Activated CD8-positive, alpha-beta memory T cell treated with anti-CD3 and anti-CD28 coated beads for 36 hours (primary cell): Measurements from ENCODE around the gene LHX4. TPM values are rescaled to one million over a fixed set of nuclear protein-coding genes. Genes with fewer than 3 reads are reported as not detected.

ENCODE experiments used
- CTCF ChIA-PET: fragments of 350-600 bp; sonication (Branson Sonifier 250); formaldehyde crosslinking; loops from one replicate; lab custom pipeline; 2021; ENCODE audit warnings: antibody characterized with exemption; lab: Charles Lee
- POLR2A ChIA-PET: fragments of 350-600 bp; sonication (Branson Sonifier 250); formaldehyde crosslinking; loops from one replicate; lab custom pipeline; 2021; ENCODE audit warnings: antibody characterized with exemption; lab: Charles Lee
- total RNA-seq, 2 experiments: library from RNA; stranded (reverse); gene quantifications; one replicate each; pipeline ENCODE4 v1.2.3, GENCODE V29; 2021

The LHX4 gene
- total RNA-seq, 2 experiments from 2014 or later = not detected

- POLR2A ChIA-PET = no interaction called here
- CTCF ChIA-PET = no interaction called here
These were observed 32.8 kb downstream of the LHX4 start for GRCh38 chr1:180262628-180263488.

GRCh38 chr1:180264595-180264994 is 34.5 kb downstream of the LHX4 start:
- POLR2A ChIA-PET = no interaction called here

DNA sequence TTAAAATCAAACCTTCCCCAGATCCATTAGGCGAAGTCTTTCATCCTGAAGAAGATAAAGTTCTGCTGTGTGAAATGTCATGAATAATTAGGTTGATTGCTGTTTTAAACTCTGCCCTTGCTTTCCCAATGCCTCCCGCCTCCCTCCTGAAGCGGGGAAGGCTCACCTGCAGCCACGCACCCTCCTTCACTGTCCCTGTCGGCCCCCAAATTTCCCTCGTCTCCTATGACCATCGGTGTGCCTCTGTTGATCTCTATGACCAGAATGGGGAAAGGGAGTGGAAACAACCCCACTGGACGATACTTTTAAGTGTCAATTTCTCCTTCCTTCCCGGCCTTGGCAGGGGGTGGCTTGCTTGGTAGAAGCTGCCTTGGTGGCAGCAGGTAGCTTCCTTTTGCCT is 35.1 kb downstream of the LHX4 start:
- POLR2A ChIA-PET = no interaction called here
- CTCF ChIA-PET = interaction anchor here (0.5 kb wide), 1 partner anchor 385 kb away, joined by 3 read pairs; no protein-coding TSS in a partner anchor

More at GRCh38 chr1:180264595-180264994, 34.5 kb downstream of the LHX4 start:
- CTCF ChIA-PET = no interaction called here

- CTCF ChIA-PET = no interaction called here
- POLR2A ChIA-PET = no interaction called here
These were observed 35.8 kb downstream of the LHX4 start for GRCh38 chr1:180265871-180266270.

DNA sequence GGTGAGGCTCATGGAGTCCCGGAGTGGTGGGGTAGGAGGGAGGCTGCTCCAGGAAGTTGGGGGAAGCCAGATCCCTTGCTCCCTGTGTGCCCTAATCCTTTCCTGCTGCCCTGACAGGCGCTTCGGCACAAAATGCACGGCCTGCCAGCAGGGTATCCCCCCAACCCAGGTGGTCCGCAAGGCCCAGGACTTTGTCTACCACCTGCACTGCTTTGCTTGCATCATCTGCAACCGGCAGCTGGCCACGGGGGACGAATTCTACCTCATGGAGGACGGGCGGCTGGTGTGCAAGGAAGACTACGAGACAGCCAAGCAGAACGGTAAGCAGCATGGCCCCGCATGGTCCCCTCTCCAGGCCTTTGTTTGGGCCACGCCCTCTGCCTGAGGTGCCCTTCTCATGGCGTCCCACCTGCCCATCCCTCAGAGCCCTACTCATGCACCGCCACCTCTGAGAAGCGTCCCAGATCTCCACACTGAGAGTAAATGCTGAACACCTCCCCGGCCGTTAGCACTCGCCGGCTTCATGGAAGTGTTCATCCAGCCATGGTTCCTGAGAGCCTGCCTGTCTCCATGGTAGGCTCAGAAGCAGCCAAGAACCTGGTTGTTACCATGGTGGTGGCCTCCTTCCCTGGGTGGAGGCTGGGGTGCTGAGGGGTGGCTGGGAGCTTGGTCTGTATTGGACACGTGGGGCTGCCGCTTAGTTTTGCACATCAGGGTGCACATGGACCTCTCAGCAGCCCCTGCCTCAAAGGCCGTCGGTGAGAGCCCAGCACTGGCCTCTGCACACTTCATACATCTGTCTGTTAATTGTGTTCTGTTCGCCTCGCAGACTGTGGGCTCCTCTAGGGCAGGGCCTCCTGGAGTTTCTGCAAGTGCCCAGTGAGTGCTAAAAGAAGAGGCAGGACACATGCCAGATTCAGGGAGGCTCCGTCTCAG is 36.5 kb downstream of the LHX4 start:
- CTCF ChIA-PET = no interaction called here

GRCh38 chr1:180267211-180267561 is 37.1 kb downstream of the LHX4 start:
- ChIA-PET CTCF (interaction anchor here (1.0 kb wide), 1 partner anchor 64 kb away, joined by 3 read pairs; no protein-coding TSS in a partner anchor), POLR2A (no interaction called here)

More for the DNA sequence above, 36.5 kb downstream of the LHX4 start:
- POLR2A ChIA-PET = no interaction called here

GRCh38 chr1:180267761-180268555 is 37.9 kb downstream of the LHX4 start:
- ChIA-PET POLR2A (no interaction called here), CTCF (interaction anchor here (1.0 kb wide), 1 partner anchor 65 kb away, joined by 3 read pairs; no protein-coding TSS in a partner anchor)

DNA sequence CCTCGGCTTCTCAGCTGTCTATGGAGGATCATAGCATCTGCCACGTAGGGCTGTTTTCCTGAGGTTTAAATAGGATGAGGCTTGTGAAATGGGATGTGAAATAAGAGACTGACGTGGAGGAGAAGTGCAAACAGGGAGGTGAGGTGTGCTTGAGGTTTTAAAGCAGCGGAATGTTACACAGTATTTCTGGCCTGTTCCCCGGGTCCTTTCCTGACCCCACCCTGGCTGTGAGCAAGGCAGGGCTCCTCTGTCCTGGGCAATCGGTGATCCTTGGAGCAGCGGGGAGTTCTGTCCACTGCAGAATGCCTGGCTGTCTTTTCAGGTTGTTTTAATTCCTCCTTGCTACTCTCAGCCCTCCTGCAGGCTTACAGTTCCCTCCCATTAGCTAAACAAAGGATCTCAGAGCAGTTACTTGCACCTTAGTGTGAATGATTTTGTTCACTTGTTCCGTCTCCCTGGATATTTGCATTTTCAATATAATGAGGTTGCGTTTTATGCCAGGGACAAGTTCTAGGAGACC is 38.6 kb downstream of the LHX4 start:
- ChIA-PET POLR2A (no interaction called here), CTCF (no interaction called here)

DNA sequence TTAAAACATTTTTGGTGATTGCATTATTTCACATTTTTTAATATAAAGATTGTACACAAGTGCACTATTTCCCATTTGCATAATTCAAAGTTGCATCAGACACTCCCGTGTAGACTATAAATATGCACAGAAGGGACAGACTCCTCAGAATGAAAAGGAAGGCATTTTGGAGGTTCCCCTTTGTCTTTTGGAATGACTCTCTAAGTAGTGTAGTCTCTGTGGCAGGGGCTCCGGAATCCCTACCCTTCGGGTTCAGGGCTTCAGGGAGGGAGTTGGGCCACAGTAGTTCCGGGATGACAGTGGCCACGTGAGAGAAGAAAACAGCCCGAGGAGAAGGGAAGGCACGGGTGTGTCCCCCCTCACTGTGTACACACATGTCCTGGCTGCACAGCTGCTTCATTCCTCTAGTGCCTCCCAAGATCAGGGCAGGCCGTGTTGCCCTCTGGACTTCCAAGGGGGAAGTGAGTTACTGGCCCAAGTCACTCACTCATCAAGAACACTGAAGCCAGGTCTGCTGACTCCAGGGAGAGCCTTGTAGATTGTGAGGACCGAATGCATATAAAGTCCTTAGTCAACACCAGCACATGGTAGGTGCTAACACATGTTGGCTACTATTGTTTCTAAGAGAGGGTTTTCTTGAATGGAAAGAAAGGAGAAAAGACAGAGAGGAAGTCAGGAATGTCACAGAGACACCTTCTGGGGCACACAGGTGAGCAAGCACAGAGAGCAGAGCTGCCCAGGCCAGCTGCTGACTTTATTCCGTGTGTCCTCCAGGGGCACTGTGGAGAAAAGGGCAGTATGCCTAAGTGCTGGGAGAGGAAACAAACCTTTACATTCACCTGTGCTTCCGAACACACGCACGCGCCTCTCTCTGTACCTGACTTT is 39.8 kb downstream of the LHX4 start:
- ChIA-PET POLR2A (no interaction called here), CTCF (interaction anchor here (0.5 kb wide), 1 partner anchor 993 kb away, joined by 3 read pairs; no protein-coding TSS in a partner anchor)

- ChIA-PET CTCF (interaction anchor here (0.5 kb wide), 1 partner anchor 992 kb away, joined by 3 read pairs; no protein-coding TSS in a partner anchor), POLR2A (no interaction called here)
These were observed 40.6 kb downstream of the LHX4 start for GRCh38 chr1:180270530-180271271.

GRCh38 chr1:180271272-180272255 is 41.5 kb downstream of the LHX4 start:
- CTCF ChIA-PET = interaction anchor here (0.6 kb wide), 1 partner anchor 358 kb away, joined by 3 read pairs; no protein-coding TSS in a partner anchor
- POLR2A ChIA-PET = no interaction called here

GRCh38 chr1:180272395-180272794 is 42.3 kb downstream of the LHX4 start:
- ChIA-PET CTCF (no interaction called here), POLR2A (no interaction called here)

DNA sequence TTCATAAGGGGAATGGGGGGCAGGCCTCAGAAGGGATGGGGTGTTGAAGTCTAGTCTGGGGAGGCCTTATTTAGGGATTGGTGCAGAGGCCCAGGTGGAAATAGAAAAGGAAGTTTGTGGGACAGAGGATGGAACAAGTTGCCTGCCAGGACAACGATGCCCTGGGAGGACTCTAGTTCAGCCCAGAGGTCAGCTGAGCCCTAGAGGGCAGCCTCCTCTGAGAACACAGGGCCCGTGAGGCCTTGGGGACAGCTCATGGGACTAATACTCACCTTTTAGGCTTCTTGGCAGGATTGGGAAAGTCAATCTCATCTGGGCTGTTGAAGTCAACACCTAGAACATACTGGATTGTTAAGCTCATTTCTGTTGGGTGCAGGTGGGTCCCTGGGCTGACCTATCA is 43.0 kb downstream of the LHX4 start:
- ChIA-PET CTCF (interaction anchor here (0.6 kb wide), 1 partner anchor 771 kb away, joined by 4 read pairs; no protein-coding TSS in a partner anchor), POLR2A (no interaction called here)

- ChIA-PET CTCF (no interaction called here), POLR2A (no interaction called here)
These were observed 44.2 kb downstream of the LHX4 start for GRCh38 chr1:180274221-180274620.

- ChIA-PET POLR2A (no interaction called here), CTCF (no interaction called here)
These were observed 45.7 kb downstream of the LHX4 start for GRCh38 chr1:180275726-180276125.
